Measurements from ENCODE around the gene POC1B. TPM values are rescaled to one million over a fixed set of nuclear protein-coding genes. Genes with fewer than 3 reads are reported as not detected.

The POC1B gene
- total RNA-seq, 1 donor from 2014 or later: 5.7 TPM

GRCh38 chr12:89429528-89429927, 96.3 kb downstream of the POC1B start:
- Mint-ChIP-seq H3K27me3 (ENCODE audit: unreplicated experiment) (no peaks in the 10 kb centered on the region), H3K4me1 (ENCODE audit: low read depth, unreplicated experiment) (no peaks in the 10 kb centered on the region), H3K27ac (ENCODE audit: unreplicated experiment) (no peak overlapping the region), H3K9me3 (ENCODE audit: unreplicated experiment) (no peaks in the 10 kb centered on the region), H3K36me3 (ENCODE audit: unreplicated experiment) (no peaks in the 10 kb centered on the region), H3K4me3 (ENCODE audit: unreplicated experiment) (no peak overlapping the region)
- no peak for DNase-seq
- no peak for TF ChIP-seq CTCF (IDR thresholded peaks at IDR 0.05; ENCODE audit: partially characterized antibody, unreplicated experiment)

GRCh38 chr12:89427508-89428156, 98.2 kb downstream of the POC1B start:
- Mint-ChIP-seq H3K4me1 (ENCODE audit: low read depth, unreplicated experiment) (no peaks in the 10 kb centered on the region), H3K27ac (ENCODE audit: unreplicated experiment) (no peak overlapping the region), H3K27me3 (ENCODE audit: unreplicated experiment) (no peaks in the 10 kb centered on the region), H3K36me3 (ENCODE audit: unreplicated experiment) (no peaks in the 10 kb centered on the region), H3K9me3 (ENCODE audit: unreplicated experiment) (no peaks in the 10 kb centered on the region), H3K4me3 (ENCODE audit: unreplicated experiment) (no peak overlapping the region)
- no peak for DNase-seq
- TF ChIP-seq CTCF (IDR thresholded peaks at IDR 0.05; ENCODE audit: partially characterized antibody, unreplicated experiment): no peak

- DNase-seq: no peak
- TF ChIP-seq CTCF (IDR thresholded peaks at IDR 0.05; ENCODE audit: partially characterized antibody, unreplicated experiment): no peak
- H3K27ac Mint-ChIP-seq (ENCODE audit: unreplicated experiment): no peak overlapping the region
- no peaks in the 10 kb centered on the region for H3K9me3 Mint-ChIP-seq (ENCODE audit: unreplicated experiment)
- no peaks in the 10 kb centered on the region for H3K27me3 Mint-ChIP-seq (ENCODE audit: unreplicated experiment)
- H3K4me3 Mint-ChIP-seq (ENCODE audit: unreplicated experiment): no peak overlapping the region
- H3K36me3 Mint-ChIP-seq (ENCODE audit: unreplicated experiment): no peaks in the 10 kb centered on the region
- H3K4me1 Mint-ChIP-seq (ENCODE audit: low read depth, unreplicated experiment): peaks cover 11% of the 10 kb centered on the region
Observed at GRCh38 chr12:89424846-89425245, 101.0 kb downstream of the POC1B start.

- Mint-ChIP-seq H3K36me3 (ENCODE audit: unreplicated experiment) (no peaks in the 10 kb centered on the region), H3K27me3 (ENCODE audit: unreplicated experiment) (no peaks in the 10 kb centered on the region), H3K9me3 (ENCODE audit: unreplicated experiment) (no peaks in the 10 kb centered on the region), H3K4me1 (ENCODE audit: low read depth, unreplicated experiment) (peaks cover 11% of the 10 kb centered on the region), H3K27ac (ENCODE audit: unreplicated experiment) (no peak overlapping the region), H3K4me3 (ENCODE audit: unreplicated experiment) (no peak overlapping the region)
- no peak for DNase-seq
- TF ChIP-seq CTCF (IDR thresholded peaks at IDR 0.05; ENCODE audit: partially characterized antibody, unreplicated experiment): no peak
Observed at GRCh38 chr12:89424389-89424788, 101.5 kb downstream of the POC1B start.

GRCh38 chr12:89421092-89421835, 104.6 kb downstream of the POC1B start:
- H3K4me3 Mint-ChIP-seq (ENCODE audit: unreplicated experiment): no peak overlapping the region
- peaks cover 11% of the 10 kb centered on the region for H3K4me1 Mint-ChIP-seq (ENCODE audit: low read depth, unreplicated experiment)
- peak; percentile 46 for TF ChIP-seq CTCF (IDR thresholded peaks at IDR 0.05; ENCODE audit: partially characterized antibody, unreplicated experiment)
- no peaks in the 10 kb centered on the region for H3K36me3 Mint-ChIP-seq (ENCODE audit: unreplicated experiment)
- no peaks in the 10 kb centered on the region for H3K27me3 Mint-ChIP-seq (ENCODE audit: unreplicated experiment)
- no peak for DNase-seq
- H3K9me3 Mint-ChIP-seq (ENCODE audit: unreplicated experiment): no peaks in the 10 kb centered on the region
- H3K27ac Mint-ChIP-seq (ENCODE audit: unreplicated experiment): no peak overlapping the region

Data from glutamatergic neuron (in vitro differentiated cells).